GM21723 (cell line): ENCODE data around the gene TOR1AIP1.
"Not testable (repeated sequence)": the region's sequence is repeated elsewhere in the genome, so short reads cannot be mapped to it uniquely, and the experiment has no call there.

Source experiments
- ATAC-seq: cut with Tn5 transposase; IDR thresholded peaks from one replicate; pipeline ENCODE4 v1.9.1; 2021; ENCODE audit warnings: mild to moderate bottlenecking, moderate library complexity; ENCODE audit not compliant: unreplicated experiment

TOR1AIP1 gene

GRCh38 chr1:179882253-179883039 is at the start of gene TOR1AIP1:
TOR1AIP1 (plus strand) TSS chr1:179882285; CDS start chr1:179882503, 218 bp downstream.
- peak; percentile 75 for ATAC-seq

GRCh38 chr1:179836686-179837445 is 45.2 kb upstream of the TOR1AIP1 start:
- not testable (repeated sequence) for ATAC-seq

- ATAC-seq, result no peak
Measured at GRCh38 chr1:179840107-179840506, 42.0 kb upstream of the TOR1AIP1 start.

GRCh38 chr1:179848233-179848632 is 33.9 kb upstream of the TOR1AIP1 start:
- ATAC-seq, result no peak

GRCh38 chr1:179853102-179853501 is 29.0 kb upstream of the TOR1AIP1 start:
- ATAC-seq, result no peak

GRCh38 chr1:179855831-179856230 is 26.3 kb upstream of the TOR1AIP1 start:
- ATAC-seq, result not testable (repeated sequence)

- no peak for ATAC-seq
Measured at GRCh38 chr1:179856296-179856695, 25.8 kb upstream of the TOR1AIP1 start.

- ATAC-seq, result no peak
Measured at GRCh38 chr1:179857009-179857408, 25.1 kb upstream of the TOR1AIP1 start.

GRCh38 chr1:179860652-179861051 is 21.4 kb upstream of the TOR1AIP1 start:
- ATAC-seq, result no peak

- no peak for ATAC-seq
Measured at GRCh38 chr1:179865377-179865776, 16.7 kb upstream of the TOR1AIP1 start.

- ATAC-seq, result no peak
Measured at GRCh38 chr1:179866616-179867015, 15.5 kb upstream of the TOR1AIP1 start.

GRCh38 chr1:179867493-179868330 is 14.4 kb upstream of the TOR1AIP1 start:
- ATAC-seq, result peak; percentile 61

GRCh38 chr1:179870870-179871269 is 11.2 kb upstream of the TOR1AIP1 start:
- no peak for ATAC-seq

GRCh38 chr1:179871940-179872339 is 10.1 kb upstream of the TOR1AIP1 start:
- ATAC-seq, result no peak

GRCh38 chr1:179872558-179872957 is 9.5 kb upstream of the TOR1AIP1 start:
- ATAC-seq, result no peak

- no peak for ATAC-seq
Measured at GRCh38 chr1:179873438-179873851, 8.6 kb upstream of the TOR1AIP1 start.

GRCh38 chr1:179875596-179876299 is 6.3 kb upstream of the TOR1AIP1 start:
- no peak for ATAC-seq

GRCh38 chr1:179876300-179876715 is 5.8 kb upstream of the TOR1AIP1 start:
- no peak for ATAC-seq

- peak; percentile 69 for ATAC-seq
Measured at GRCh38 chr1:179877586-179878265, 4.4 kb upstream of the TOR1AIP1 start, which contains the start of gene TOR1AIP2. TOR1AIP2 (minus strand) TSS chr1:179877803; CDS start chr1:179852665, 25,138 bp downstream.

- ATAC-seq, result no peak
Measured at GRCh38 chr1:179879797-179880196, 2.3 kb upstream of the TOR1AIP1 start.
